HepG2 (cell line): ENCODE results near the gene TMEM131L. TPM values are rescaled to one million over a fixed set of nuclear protein-coding genes. Genes with fewer than 3 reads are reported as not detected.

Experiments used
- ATAC-seq: fragments of 200-7000 bp; cut with Tn5 transposase; 3 replicates; pipeline ENCODE4 v1.9.1; 2020; ENCODE audit warnings: mild to moderate bottlenecking, moderate library complexity
- BruUV-seq: library from RNA; stranded (reverse); fragments of 400-500 nt; replicated peaks from 2 replicates; lab custom pipeline; 2021; lab: Mats Ljungman, UMichigan
- CTCF ChIA-PET: fragments of 300-600 bp; formaldehyde crosslinking; extraction: SDS; loops from one replicate; lab custom pipeline; 2021; ENCODE audit warnings: low total read pairs, inconsistent platforms, low intra/inter-chr PET ratio; lab: Yijun Ruan, JAX
- POLR2A ChIA-PET: fragments of 350-600 bp; sonication (Branson Sonifier 250); formaldehyde crosslinking; loops from one replicate; lab custom pipeline; 2020; ENCODE audit warnings: antibody characterized with exemption, inconsistent platforms; lab: Yijun Ruan, JAX
- DNase-seq: peaks from one replicate; pipeline ENCODE4 v3.0.0-alpha.2; 2015; ENCODE audit warnings: low spot score
- FAIRE-seq: peaks from 3 replicates; lab custom pipeline; 2011; peaks lifted over from hg19 to GRCh38; lab: Jason Lieb, UNC
- H2AFZ ChIP-seq: one replicate; pipeline ENCODE4 v1.6.1; 2011; ENCODE audit warnings: low read length, inconsistent platforms
- H3K27ac ChIP-seq: fragments of 300-600 bp; 3 replicates; pipeline ENCODE4 v1.8.0; 2011; ENCODE audit warnings: mixed run types, mild to moderate bottlenecking, mixed read lengths, low read length, inconsistent platforms; ENCODE audit not compliant: insufficient read depth; ENCODE audit errors: extremely low read length
- H3K27me3 ChIP-seq, 2 experiments: fragments of 200-600 bp in 1 of 2; 2 replicates in 1 of 2; 3 replicates in 1 of 2; pipeline versions ENCODE4 v1.6.0 to v1.8.0; 2011; ENCODE audit warnings: low read length in 2 of 2, mild to moderate bottlenecking in 2 of 2, moderate library complexity in 2 of 2, inconsistent platforms in 1 of 2; ENCODE audit not compliant: insufficient read depth in 2 of 2, control insufficient read depth in 1 of 2
- H3K36me3 ChIP-seq, 2 experiments: fragments of 200-600 bp in 1 of 2; replicated peaks in 1 of 2; 2 replicates in 1 of 2; 3 replicates in 1 of 2; pipeline versions ENCODE4 v1.5.1 to v1.8.0; 2011; ENCODE audit warnings: low read length in 2 of 2, inconsistent platforms in 1 of 2; ENCODE audit not compliant: insufficient read depth in 2 of 2, control insufficient read depth in 1 of 2
- H3K4me1 ChIP-seq: 2 replicates; pipeline ENCODE4 v1.5.1; 2012; ENCODE audit warnings: low read length, inconsistent platforms; ENCODE audit not compliant: insufficient read depth
- H3K4me2 ChIP-seq: 2 replicates; pipeline ENCODE4 v1.6.0; 2011; ENCODE audit warnings: low read depth, low read length, inconsistent platforms
- H3K4me3 ChIP-seq, 3 experiments: fragments of 200-600 bp in 1 of 3; sonication (generic), shearing (Covaris generic) in 1 of 3; replicated peaks in 1 of 3; 2 replicates each; pipeline ENCODE4 v1.5.1; 2011 to 2016; ENCODE audit warnings: low read length in 3 of 3, inconsistent platforms in 2 of 3, low read depth in 2 of 3, mild to moderate bottlenecking in 2 of 3, control low read depth in 1 of 3, mixed read lengths in 1 of 3; ENCODE audit not compliant: insufficient read depth in 1 of 3
- H3K79me2 ChIP-seq: one replicate; pipeline ENCODE4 v1.6.1; 2011; ENCODE audit warnings: low read length, inconsistent platforms; ENCODE audit not compliant: insufficient read depth
- H3K9ac ChIP-seq: 2 replicates; pipeline ENCODE4 v1.6.0; 2011; ENCODE audit warnings: mild to moderate bottlenecking, low read depth, low read length, inconsistent platforms; ENCODE audit not compliant: insufficient read depth
- H3K9me3 ChIP-seq: 2 replicates; pipeline ENCODE4 v1.5.1; 2012; ENCODE audit warnings: mild to moderate bottlenecking, low read length
- H4K20me1 ChIP-seq: 2 replicates; pipeline ENCODE4 v1.6.0; 2011; ENCODE audit warnings: inconsistent platforms, mild to moderate bottlenecking, low read length, moderate library complexity; ENCODE audit not compliant: insufficient read depth
- GABPB1 ChIP-seq: IDR thresholded peaks from 2 replicates; pipeline ENCODE4 v1.6.1; 2016; ENCODE audit warnings: mild to moderate bottlenecking, missing genetic modification reagents, moderate library complexity, missing compliant biosample characterization
- MED13 ChIP-seq: sonication (generic); formaldehyde crosslinking; IDR thresholded peaks from 2 replicates; pipeline ENCODE4 v1.5.0; 2020; ENCODE audit warnings: missing genetic modification reagents
- MXD1 ChIP-seq: sonication (generic); formaldehyde crosslinking; IDR thresholded peaks from 2 replicates; pipeline ENCODE4 v1.4.0; 2020; ENCODE audit warnings: mild to moderate bottlenecking, missing genetic modification reagents
- PHF5A ChIP-seq: IDR thresholded peaks from one replicate; pipeline ENCODE4 v1.6.1; 2018; ENCODE audit warnings: low read depth, missing genetic modification reagents; ENCODE audit not compliant: unreplicated experiment
- SP2 ChIP-seq: sonication (generic); formaldehyde crosslinking; IDR thresholded peaks from 2 replicates; pipeline ENCODE4 v1.5.1; 2020; ENCODE audit warnings: mild to moderate bottlenecking, missing genetic modification reagents
- ZNF451 ChIP-seq: sonication (generic); formaldehyde crosslinking; IDR thresholded peaks from 2 replicates; pipeline ENCODE4 v1.5.0; 2020; ENCODE audit warnings: mild to moderate bottlenecking, missing genetic modification reagents
- ZNF792 ChIP-seq: IDR thresholded peaks from 2 replicates; pipeline ENCODE4 v1.6.1; 2016
- WGBS: methylation state at CpG from one replicate; pipeline ENCODE4 v1.1.6; 2017; ENCODE audit warnings: low lambda C conversion rate; 5-methylcytosine and 5-hydroxymethylcytosine counted together
- in situ Hi-C: cut with HindIII; loops from 2 replicates; pipeline ENCODE4 v1.10.0; 2017; ENCODE audit warnings: low pct_unique_long_range_greater_than_20kb; ENCODE audit not compliant: extremely low pct_ligation_motif_present
- intact Hi-C: fragments of 100-400 bp; cut with micrococcal nuclease; formaldehyde crosslinking; loops from one replicate; pipeline ENCODE4 v1.10.0; 2022; ENCODE audit not compliant: unreplicated experiment
- polyA plus RNA-seq, 8 experiments: library from polyadenylated mRNA; depleted of rRNA in 3 of 8; stranded (reverse) in 7 of 8; unstranded in 1 of 8; fragments of >200 nt; fragmentation: Illumina TruSeq in 4 of 8; extraction: Trizol in 4 of 8; gene quantifications; 2 replicates each; pipeline versions ENCODE4 v1.2.1 to v1.2.3, GENCODE V29; 2011 to 2016; ENCODE audit warnings: low read depth in 4 of 8, missing spikeins in 1 of 8, mixed read lengths in 1 of 8; ENCODE audit not compliant: insufficient read depth in 1 of 8
- total RNA-seq, 5 experiments: library from RNA; depleted of rRNA; stranded (reverse); fragments of >200 nt; fragmentation: Illumina TruSeq; extraction: Trizol; gene quantifications; 2 replicates each; pipeline ENCODE4 v1.2.3, GENCODE V29; 2016; ENCODE audit warnings: low read depth in 1 of 5

Gene TMEM131L
- total and polyA plus RNA-seq, 2 of the 13 experiments (the other 11 are each of a cell fraction or from before 2014, with no cell fraction given), result 2.2 to 4.5 TPM

GRCh38 chr4:153684182-153684970, 218.2 kb downstream of the TMEM131L start, which contains the start of gene TLR2:
Gene TLR2, plus strand, starts transcription at chr4:153684280. Its CDS starts 18,628 bp downstream, at chr4:153702908.
- H3K27me3 ChIP-seq, result peaks cover 0 to 2% of the 10 kb centered on the region in 2 experiments; a peak in 1 of 5 replicates
- DNase-seq (no peak), FAIRE-seq (no peak), ATAC-seq (peak; percentile 69)
- no peaks in the 10 kb centered on the region for H3K4me1 ChIP-seq
- H3K4me3 ChIP-seq, result peak within 1 kb of the TSS in 1 of 3 experiments; percentile 55; a peak in 1 of 6 replicates
- H4K20me1 ChIP-seq, result no peaks in the 10 kb centered on the region
- intact Hi-C loops, result no loop called here
- H3K36me3 ChIP-seq, result no peaks in the 10 kb centered on the region
- WGBS, result 22% methylated on average over 17 of the region's 75 CpGs
- no peak within 1 kb of the TSS for H2AFZ ChIP-seq
- H3K4me2 ChIP-seq, result peak within 1 kb of the TSS; percentile 52
- no peak within 1 kb of the TSS for H3K9ac ChIP-seq
- no peaks in the 10 kb centered on the region for H3K79me2 ChIP-seq
- TF ChIP-seq PHF5A (CRISPR knock-in tag) (no peak), GABPB1 (CRISPR knock-in tag) (peak; percentile 24; the same call in 1 of the 2 replicates)
- in situ Hi-C loops, result no loop called here
- CTCF ChIA-PET, result no interaction called here
- peaks cover 19% of the 10 kb centered on the region for H3K9me3 ChIP-seq
- POLR2A ChIA-PET, result no interaction called here
- H3K27ac ChIP-seq, result no peak within 1 kb of the TSS
- BruUV-seq, result no TSS peak

- no peak overlapping the region for H3K27ac ChIP-seq
- no peaks in the 10 kb centered on the region for H3K36me3 ChIP-seq
- peak overlapping the region; percentile 52 for H3K4me2 ChIP-seq
- no peak for TF ChIP-seq ZNF792 (CRISPR knock-in tag)
- TF ChIP-seq ZNF451 (CRISPR knock-in tag), result no peak
- no peak for TF ChIP-seq MED13 (CRISPR knock-in tag)
- TF ChIP-seq MXD1 (CRISPR knock-in tag), result no peak
- TF ChIP-seq SP2 (CRISPR knock-in tag), result no peak
- WGBS, result 36% methylated on average over 4 of the region's 9 CpGs
- FAIRE-seq, result no peak
- no peaks in the 10 kb centered on the region for H3K79me2 ChIP-seq
- H3K27me3 ChIP-seq, result peaks cover 0 to 2% of the 10 kb centered on the region in 2 experiments; a peak in 1 of 5 replicates
- H3K9ac ChIP-seq, result no peak overlapping the region
- ChIA-PET CTCF (no interaction called here), POLR2A (no interaction called here)
- peak; percentile 71 for ATAC-seq
- no TSS peak for BruUV-seq
- no peaks in the 10 kb centered on the region for H3K4me1 ChIP-seq
- DNase-seq, result no peak
- H4K20me1 ChIP-seq, result no peaks in the 10 kb centered on the region
- intact Hi-C loops (no loop called here), in situ Hi-C loops (no loop called here)
- no peak overlapping the region for H2AFZ ChIP-seq
- H3K9me3 ChIP-seq, result peaks cover 19% of the 10 kb centered on the region
- H3K4me3 ChIP-seq, result peak overlapping the region in 1 of 3 experiments; percentile 55; a peak in 1 of 6 replicates
These were observed 218.8 kb downstream of the TMEM131L start for GRCh38 chr4:153684971-153685371.

Other genes with a start within 250 kb of the TMEM131L start
- gene MND1, start 121.7 kb upstream of the TMEM131L start, total RNA-seq (2016; rRNA removed; fragmentation: Illumina TruSeq; extraction: Trizol), result 30.7 and 40.7 TPM in 2 replicates
- 2.3 and 4.8 TPM in 2 replicates for gene MND1, start 121.7 kb upstream of the TMEM131L start, polyA plus RNA-seq (2011; rRNA removed)
- 0.20 and 0.73 TPM in 2 replicates for gene TLR2, start 217.9 kb downstream of the TMEM131L start, total RNA-seq (2016; rRNA removed; fragmentation: Illumina TruSeq; extraction: Trizol)
- 0.48 and 0.63 TPM in 2 replicates for gene TLR2, start 217.9 kb downstream of the TMEM131L start, polyA plus RNA-seq (2011; rRNA removed)